Neural cell (in vitro differentiated cells): Measurements from ENCODE around the gene CHRNA4.

Source experiments
- CTCF ChIP-seq: fragments of 450-650 bp; IDR thresholded peaks from 2 replicates; pipeline ENCODE4 v1.5.1; 2014; ENCODE audit warnings: antibody characterized with exemption, mild to moderate bottlenecking, moderate library complexity; ENCODE audit not compliant: poor library complexity, severe bottlenecking
- EP300 ChIP-seq: fragments of 450-650 bp; conservative IDR thresholded peaks from 2 replicates; pipeline ENCODE4 v1.6.1; 2014; ENCODE audit warnings: antibody characterized with exemption, mild to moderate bottlenecking, moderate library complexity; ENCODE audit not compliant: poor library complexity, severe bottlenecking
- EZH2 ChIP-seq: fragments of 200-600, 300-800 bp; shearing (Covaris generic), sonication (generic); IDR thresholded peaks from 2 replicates; pipeline ENCODE4 v1.6.1; 2014; ENCODE audit warnings: antibody characterized with exemption, low read length, borderline replicate concordance, mild to moderate bottlenecking; ENCODE audit not compliant: insufficient read depth, poor library complexity, severe bottlenecking
- MXI1 ChIP-seq: fragments of 450-650 bp; conservative IDR thresholded peaks from 2 replicates; pipeline ENCODE4 v1.6.1; 2014; ENCODE audit warnings: antibody characterized with exemption, mild to moderate bottlenecking; ENCODE audit not compliant: poor library complexity, severe bottlenecking
- POLR2AphosphoS5 ChIP-seq: IDR thresholded peaks from 2 replicates; pipeline ENCODE4 v1.6.1; 2012
- RAD21 ChIP-seq: fragments of 450-650 bp; conservative IDR thresholded peaks from 2 replicates; pipeline ENCODE4 v1.6.1; 2014; ENCODE audit warnings: antibody characterized with exemption, mild to moderate bottlenecking, moderate library complexity
- TAF1 ChIP-seq: IDR thresholded peaks from 2 replicates; pipeline ENCODE4 v1.6.1; 2012; ENCODE audit warnings: low read depth

- TF ChIP-seq CTCF (no peak), EZH2 (no peak), POLR2AphosphoS5 (no peak), TAF1 (no peak), RAD21 (no peak), EP300 (no peak), MXI1 (no peak)
These were observed 25.4 kb downstream of the CHRNA4 start for GRCh38 chr20:63335711-63336110.
